ENCODE data around the gene MS4A4E. TPM values are rescaled to one million over a fixed set of nuclear protein-coding genes. Genes with fewer than 3 reads are reported as not detected.

Gene MS4A4E
- total RNA-seq, 1 experiment from 2014 or later, result 0.42 TPM

DNA sequence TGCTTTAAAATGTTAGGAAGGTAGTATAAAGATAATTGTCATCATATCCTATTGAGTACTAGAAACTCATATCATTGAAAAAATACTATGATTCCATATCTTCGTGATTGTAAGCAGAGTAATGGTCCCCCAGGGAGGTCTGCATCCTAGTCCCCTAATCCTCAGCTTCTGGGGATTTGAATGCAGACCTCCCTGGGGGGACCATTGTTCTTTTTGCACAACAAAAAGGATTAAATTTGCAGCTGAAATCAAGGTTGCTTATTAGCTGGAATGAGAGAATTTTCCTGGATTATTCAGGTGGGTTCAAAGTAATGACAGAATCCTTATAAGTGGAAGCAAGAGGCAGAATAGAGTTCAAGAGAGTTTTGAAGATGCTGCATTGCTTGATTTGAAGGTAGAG, 34.0 kb downstream of the MS4A4E start:
- H2BK20ac ChIP-seq (ENCODE audit: low read depth, low read length, poor library complexity, severe bottlenecking), result no peak overlapping the region
- H2AFZ ChIP-seq (ENCODE audit: low read length), result no peak overlapping the region
- no peak overlapping the region for H3K9ac ChIP-seq (ENCODE audit: extremely low read depth, insufficient read length, low read length)
- H3T11ph ChIP-seq (ENCODE audit: low read length), result no peak overlapping the region
- no CpG with 5 or more reads among the region's 1 CpG for WGBS (ENCODE audit: extremely low coverage, insufficient read length, low lambda C conversion rate)
- no peak for DNase-seq
- H4K5ac ChIP-seq (ENCODE audit: insufficient read length, low read depth, low read length), result no peak overlapping the region
- H3K79me2 ChIP-seq (ENCODE audit: insufficient read depth, low read length), result no peaks in the 10 kb centered on the region
- no peak overlapping the region for H3K27ac ChIP-seq (ENCODE audit: insufficient read length, low read depth, low read length)
- TF ChIP-seq, protein P1, sequence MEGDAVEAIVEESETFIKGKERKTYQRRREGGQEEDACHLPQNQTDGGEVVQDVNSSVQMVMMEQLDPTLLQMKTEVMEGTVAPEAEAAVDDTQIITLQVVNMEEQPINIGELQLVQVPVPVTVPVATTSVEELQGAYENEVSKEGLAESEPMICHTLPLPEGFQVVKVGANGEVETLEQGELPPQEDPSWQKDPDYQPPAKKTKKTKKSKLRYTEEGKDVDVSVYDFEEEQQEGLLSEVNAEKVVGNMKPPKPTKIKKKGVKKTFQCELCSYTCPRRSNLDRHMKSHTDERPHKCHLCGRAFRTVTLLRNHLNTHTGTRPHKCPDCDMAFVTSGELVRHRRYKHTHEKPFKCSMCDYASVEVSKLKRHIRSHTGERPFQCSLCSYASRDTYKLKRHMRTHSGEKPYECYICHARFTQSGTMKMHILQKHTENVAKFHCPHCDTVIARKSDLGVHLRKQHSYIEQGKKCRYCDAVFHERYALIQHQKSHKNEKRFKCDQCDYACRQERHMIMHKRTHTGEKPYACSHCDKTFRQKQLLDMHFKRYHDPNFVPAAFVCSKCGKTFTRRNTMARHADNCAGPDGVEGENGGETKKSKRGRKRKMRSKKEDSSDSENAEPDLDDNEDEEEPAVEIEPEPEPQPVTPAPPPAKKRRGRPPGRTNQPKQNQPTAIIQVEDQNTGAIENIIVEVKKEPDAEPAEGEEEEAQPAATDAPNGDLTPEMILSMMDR (conservative IDR thresholded peaks at IDR 0.05), result no peak
- no peak overlapping the region for H2AK5ac ChIP-seq (ENCODE audit: insufficient read length, low read length)
- no peaks in the 10 kb centered on the region for H3K79me1 ChIP-seq (ENCODE audit: insufficient read depth, low read depth, low read length, poor library complexity, severe bottlenecking)
- no peak overlapping the region for H2BK12ac ChIP-seq (ENCODE audit: insufficient read length, low read depth, low read length)
- H3K56ac ChIP-seq (ENCODE audit: insufficient read length, low read depth, low read length), result no peak overlapping the region
- peaks cover 24 to 25% of the 10 kb centered on the region in 2 experiments for H3K4me1 Mint-ChIP-seq
- H3K14ac ChIP-seq (ENCODE audit: insufficient read depth, low read length), result no peak overlapping the region
- no peak overlapping the region for H4K91ac ChIP-seq (ENCODE audit: insufficient read length, low read depth, low read length)
- H3K23ac ChIP-seq (ENCODE audit: insufficient read length, low read depth, low read length), result no peak overlapping the region
- no peak overlapping the region for H3K4me2 ChIP-seq (ENCODE audit: insufficient read depth, insufficient read length, low read length)
- no peak overlapping the region for H3K18ac ChIP-seq (ENCODE audit: insufficient read length, low read depth, low read length)
- 0 out of 7 replicates have a peak, but pooled peaks cover 0 to 3% (median 0%) of the 10 kb centered on the region in 3 experiments for H3K36me3 Mint-ChIP-seq (ENCODE audit: insufficient read depth in 1 of 3, low read depth in 3 of 3)
- no peaks in the 10 kb centered on the region for H3K27me3 ChIP-seq (ENCODE audit: insufficient read depth, low read length)
- H3K4me1 ChIP-seq (ENCODE audit: insufficient read depth, low read length), result no peaks in the 10 kb centered on the region
- H2BK15ac ChIP-seq (ENCODE audit: low read depth, low read length), result no peak overlapping the region
- no peaks in the 10 kb centered on the region for H3K9me3 ChIP-seq (ENCODE audit: control insufficient read depth, low read depth, low read length)
- no peaks in the 10 kb centered on the region for H4K20me1 ChIP-seq (ENCODE audit: control insufficient read depth, insufficient read depth, insufficient read length)
- no peak overlapping the region for H3K4ac ChIP-seq (ENCODE audit: low read depth, low read length)
- H2BK5ac ChIP-seq (ENCODE audit: insufficient read length, low read length), result no peak overlapping the region
- no peak overlapping the region for H2BK120ac ChIP-seq (ENCODE audit: low read depth, low read length, poor library complexity, severe bottlenecking)
- H3K27me3 Mint-ChIP-seq (ENCODE audit: low read depth), result no peaks in the 10 kb centered on the region
- H3K27ac Mint-ChIP-seq, result no peak overlapping the region
- H3K4me3 Mint-ChIP-seq, result no peak overlapping the region
- no peaks in the 10 kb centered on the region for H3K23me2 ChIP-seq (ENCODE audit: insufficient read length, low read depth, low read length, poor library complexity, severe bottlenecking)
- H4K8ac ChIP-seq (replicated peaks; ENCODE audit: insufficient read length, low read depth, low read length), result no peak overlapping the region
- H3K9me3 Mint-ChIP-seq, result no peaks in the 10 kb centered on the region; a peak in 1 of 5 replicates

All from H9 (cell line).